GM19035 (cell line): ENCODE measurements around the gene BCAS1.

Source experiments
- ATAC-seq: cut with Tn5 transposase; IDR thresholded peaks from one replicate; pipeline ENCODE4 v1.9.1; 2021; ENCODE audit not compliant: unreplicated experiment

Gene BCAS1

DNA sequence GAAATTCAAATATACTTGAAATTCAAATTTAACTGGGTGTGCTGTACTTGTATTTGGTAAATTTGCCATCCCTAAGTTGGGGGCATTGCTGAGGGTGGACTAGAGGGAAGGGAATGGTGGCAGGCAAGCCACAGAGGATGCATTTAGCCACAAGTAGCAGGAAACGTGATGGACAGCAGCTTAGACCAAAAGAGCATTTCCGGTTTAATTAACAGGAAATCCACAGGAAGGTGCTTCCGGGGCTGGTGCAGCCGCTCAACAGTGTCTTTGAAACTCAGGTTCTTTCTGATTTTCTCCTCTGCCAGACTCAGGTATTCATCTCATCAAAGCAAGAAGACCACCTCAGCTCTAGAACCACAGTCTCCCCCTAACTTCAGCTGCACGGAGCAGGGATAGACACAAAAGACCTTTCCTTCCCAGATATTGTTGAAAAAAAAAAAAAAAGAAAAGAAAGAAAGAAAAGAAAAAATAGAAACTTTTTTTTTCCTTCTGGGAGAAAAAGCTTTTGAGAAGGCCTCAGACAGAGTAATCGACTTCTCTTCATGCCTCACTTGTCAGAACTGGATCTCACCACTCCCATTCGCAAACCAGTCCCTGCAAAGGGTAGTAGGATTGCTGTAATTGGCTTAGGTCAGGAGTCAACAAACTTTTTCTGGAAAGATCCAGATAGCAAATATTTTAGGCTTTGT, 8.0 kb upstream of the BCAS1 start:
- peak; percentile 62 for ATAC-seq

DNA sequence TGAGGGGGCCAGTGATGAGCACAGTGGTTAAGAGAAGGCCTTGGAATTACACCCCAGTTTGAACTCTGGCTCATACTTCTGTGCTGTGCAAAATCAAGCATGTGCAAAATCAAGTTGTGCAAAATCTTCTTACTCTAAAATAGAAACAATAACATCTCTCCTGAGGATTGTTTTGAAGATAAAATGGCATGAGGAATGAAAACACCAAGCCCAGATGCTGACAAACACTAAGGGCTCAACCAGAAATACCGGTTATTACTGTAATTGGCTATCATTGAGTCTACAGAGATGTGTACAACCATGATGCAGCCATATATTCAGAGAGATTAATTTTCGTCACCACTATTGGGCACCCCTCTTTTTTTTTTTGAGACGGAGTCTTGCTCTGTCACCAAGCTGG, 5.9 kb upstream of the BCAS1 start:
- no peak for ATAC-seq

DNA sequence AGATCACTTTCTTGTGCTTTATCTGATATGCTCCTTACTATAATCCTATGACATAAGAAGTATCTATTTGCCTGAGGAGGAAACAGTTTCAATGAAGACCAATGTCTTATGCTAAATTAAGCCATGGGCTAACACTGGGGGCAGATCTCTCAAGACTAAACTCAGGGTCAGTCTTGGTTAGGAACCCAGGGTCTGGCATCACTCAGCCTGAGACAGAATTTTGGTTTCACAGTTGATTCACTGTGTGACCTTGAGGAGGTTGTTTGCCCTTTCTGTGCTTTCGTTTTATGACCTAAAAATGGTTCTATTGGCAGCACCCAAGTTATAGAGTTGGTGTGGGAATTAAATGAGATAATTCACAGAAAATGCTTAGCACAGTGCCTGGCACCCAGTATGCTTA, 4.9 kb upstream of the BCAS1 start:
- ATAC-seq: no peak

DNA sequence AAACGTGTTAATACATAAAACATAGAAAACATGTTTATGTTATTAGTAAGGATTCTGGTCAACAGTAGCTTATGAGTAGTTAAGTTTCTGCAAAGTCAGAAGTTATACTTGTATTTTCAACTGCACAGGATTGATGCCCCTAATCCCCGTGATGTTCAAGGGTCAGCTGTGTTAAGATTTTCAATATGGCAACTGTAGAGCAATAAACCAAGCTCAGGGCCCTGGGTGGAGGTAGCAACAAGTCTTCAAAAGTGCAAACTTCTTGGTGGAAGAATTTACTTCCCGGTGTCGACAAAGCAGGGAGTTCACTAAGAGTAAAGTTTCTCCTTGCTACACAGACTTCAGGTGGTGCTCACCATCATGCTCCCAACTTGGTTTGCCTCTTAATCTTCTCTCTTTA, 4.1 kb upstream of the BCAS1 start:
- no peak for ATAC-seq

DNA sequence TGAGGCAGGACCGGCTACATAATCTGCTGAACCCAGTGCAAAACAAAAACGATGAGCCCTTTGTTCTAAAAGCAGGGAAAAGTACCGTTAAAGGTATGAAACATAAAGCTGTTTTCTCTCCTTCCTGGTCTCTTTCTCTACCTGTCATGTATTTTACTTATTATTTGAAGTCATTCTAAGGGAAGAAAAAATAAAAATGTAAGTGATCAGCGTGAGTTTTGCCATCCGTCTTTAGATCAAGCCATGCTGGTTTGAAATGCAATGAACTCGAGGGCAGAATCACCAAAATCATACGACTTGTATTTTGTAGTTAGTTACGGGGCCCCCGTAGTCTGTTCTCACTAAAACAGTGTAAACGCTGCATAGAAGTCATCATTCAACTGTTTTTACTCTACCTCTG, 2.9 kb upstream of the BCAS1 start:
- no peak for ATAC-seq

DNA sequence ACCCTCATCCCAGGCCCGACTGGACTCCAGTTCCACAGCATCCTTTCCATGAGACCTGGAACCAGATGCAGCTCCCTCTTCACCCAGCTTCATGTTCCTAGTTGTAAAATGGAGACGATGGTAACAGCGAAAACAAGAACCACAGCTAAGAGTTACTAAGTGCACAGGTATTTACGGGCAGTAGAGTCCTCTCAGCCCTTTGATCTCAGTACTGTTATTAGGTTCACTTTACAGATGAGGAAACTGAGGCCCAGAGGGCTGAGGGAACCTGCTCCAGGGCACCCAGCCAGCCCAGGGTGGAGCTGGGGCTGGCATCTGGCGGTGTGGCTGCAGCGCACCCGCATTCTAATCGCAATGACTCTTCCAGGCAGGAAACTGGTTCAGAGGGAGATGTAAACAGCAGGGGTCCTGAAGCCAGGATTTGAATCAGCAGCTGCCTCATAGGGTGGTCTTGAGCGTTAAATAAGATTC, 858 bp downstream of the BCAS1 start:
- ATAC-seq: no peak

DNA sequence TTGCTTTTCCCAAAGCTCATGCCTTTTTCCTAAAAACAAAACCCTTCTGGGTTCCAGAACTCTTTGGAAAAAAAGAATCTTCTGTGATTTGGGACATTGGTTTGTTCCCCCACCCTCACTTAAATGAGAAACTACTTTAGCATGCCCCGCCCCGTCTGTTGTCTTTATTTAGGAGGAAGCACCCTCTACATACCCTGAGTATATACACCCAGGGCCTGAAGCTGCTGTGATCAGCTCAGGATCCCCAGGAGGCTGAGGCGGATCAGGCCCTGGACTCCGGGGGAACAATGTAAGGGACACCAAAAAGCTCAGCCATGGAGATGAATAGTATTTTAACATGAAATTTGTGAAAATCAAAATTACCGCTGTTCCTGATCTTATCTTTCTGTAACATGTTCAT, 1.4 kb downstream of the BCAS1 start:
- ATAC-seq: no peak

DNA sequence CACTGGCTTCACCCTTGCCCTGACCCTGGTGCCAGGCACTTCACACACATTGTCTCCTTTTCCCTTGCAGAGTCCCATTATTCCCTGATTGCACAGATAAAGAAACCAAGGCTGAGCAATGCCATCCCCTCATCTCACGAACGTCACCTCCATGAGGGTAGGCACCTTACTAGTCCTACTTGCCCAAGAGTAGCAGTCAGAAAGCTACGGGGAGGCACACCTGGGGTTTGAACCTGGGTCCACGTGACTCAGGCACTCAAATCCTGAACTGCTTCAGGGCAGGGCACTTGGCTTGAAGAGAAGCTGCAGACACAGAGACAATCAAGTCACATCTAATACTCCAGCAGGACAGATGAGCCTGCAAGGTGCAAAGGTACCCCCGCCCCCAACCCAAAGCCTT, 1.9 kb downstream of the BCAS1 start:
- ATAC-seq: no peak

DNA sequence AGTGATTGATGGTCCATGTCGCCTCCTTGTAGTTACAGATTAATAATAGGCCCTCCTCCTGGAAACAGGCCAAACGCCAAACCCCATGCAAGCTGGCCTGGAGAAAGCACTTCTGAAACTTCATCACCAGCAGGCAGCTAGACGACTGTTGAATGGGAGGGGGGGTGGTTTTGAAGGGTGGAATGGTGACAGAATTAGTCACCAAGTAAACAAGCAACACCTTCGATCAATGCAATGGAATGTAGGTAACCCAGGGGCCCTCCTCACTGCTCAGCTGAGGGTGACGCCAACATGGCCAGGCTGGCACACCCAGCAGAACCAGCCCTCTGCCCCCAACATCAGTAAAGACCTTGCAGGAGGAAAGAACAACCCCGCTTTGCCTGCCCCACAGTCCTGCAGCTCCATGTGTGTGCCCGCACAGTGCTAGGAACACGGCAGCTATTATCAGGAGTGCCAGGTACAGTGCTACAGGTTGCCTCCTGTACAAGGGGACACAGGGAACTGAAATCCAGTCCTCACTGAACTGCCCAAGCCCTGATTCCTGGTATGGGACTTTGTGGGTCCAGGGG, 2.7 kb downstream of the BCAS1 start:
- no peak for ATAC-seq

DNA sequence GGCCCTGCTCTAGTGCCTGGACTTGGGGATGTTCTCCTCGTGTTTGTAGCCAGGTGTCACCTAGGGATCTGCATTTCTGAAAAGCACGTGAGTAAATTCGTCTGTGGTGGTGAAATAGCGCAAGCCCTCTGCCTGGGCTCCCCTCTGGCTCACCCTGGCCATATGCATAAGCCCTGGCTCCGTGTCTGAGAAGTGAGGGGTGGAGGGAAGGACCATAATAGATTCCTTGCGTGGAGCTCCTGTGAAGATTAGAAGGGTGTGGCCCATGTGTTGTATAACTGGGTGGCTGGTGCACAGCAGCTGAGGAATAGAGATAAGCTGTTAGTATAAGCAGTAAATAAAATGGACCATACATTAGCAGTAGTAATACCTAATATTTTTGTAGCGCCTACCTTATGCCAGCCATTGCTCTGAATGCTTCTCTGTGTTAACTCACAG, 4.8 kb downstream of the BCAS1 start:
- no peak for ATAC-seq

DNA sequence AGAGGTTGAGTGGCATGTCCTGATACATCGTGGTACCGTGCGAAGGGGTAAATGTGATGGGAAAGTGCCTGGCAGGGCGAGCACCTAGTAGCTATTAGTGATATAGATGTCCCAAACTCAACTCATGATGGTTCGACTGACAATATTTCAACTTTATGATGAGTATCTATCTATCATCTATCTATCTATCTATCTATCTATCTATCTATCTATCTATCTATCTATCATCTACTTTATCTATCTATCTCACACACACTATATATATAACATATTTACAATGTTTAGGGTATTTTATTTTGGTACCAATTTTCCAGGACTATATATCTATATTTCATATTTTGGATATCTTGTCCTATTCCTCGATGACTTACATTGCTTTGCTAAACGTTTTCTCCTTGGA, 5.5 kb downstream of the BCAS1 start:
- ATAC-seq: no peak

DNA sequence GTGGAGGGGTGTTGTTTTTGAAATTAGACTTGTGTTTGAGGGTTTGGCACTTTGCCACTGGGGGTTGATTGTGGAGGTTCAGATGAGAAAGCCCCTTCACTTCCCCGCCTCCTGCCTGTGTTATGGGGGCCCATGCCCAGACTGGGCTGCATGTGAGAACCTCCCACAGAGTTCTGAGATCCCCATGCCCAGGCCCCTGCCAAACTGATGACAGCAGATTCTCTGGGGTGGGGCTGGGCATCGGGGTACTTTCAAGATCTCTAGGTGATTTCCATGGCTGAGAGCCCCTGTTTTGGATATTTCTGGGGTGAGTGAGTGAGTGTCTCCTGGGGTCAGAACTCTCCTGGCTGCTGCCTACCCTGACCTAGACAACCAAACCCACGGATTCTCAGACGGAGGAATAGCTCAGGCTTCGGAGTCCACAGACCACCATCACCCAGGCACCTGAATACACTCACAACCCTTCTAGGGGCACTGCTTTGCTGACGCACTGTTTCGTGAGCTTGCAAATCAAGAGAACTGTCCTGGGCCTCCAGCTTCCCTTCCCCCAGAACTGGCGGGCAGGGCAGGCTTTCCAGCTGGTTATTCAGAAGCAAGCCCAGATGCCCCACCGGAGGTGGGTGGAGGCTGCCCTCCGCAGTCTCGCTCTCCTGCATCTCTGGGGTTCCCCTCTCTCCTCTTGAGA, 6.3 kb downstream of the BCAS1 start:
- ATAC-seq: peak; percentile 42

DNA sequence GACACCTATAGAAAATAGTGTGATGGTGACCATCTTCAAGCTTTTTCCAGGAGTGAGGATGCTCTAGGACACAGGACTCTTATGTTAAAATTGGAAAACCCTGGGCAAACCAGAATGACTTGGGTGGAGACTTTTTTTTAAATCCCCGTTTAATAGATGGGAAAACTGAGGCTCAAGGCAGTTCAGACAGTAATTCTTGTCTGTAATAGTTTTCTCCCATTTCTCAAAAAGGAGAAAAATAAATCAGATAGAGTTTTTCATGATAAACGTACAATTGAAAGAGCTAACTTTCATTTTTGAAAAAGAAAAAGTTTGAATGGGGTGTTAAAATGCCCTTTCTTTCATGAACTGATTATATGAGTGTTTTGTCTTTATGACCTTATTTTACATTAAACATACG, 6.8 kb downstream of the BCAS1 start:
- ATAC-seq: no peak

DNA sequence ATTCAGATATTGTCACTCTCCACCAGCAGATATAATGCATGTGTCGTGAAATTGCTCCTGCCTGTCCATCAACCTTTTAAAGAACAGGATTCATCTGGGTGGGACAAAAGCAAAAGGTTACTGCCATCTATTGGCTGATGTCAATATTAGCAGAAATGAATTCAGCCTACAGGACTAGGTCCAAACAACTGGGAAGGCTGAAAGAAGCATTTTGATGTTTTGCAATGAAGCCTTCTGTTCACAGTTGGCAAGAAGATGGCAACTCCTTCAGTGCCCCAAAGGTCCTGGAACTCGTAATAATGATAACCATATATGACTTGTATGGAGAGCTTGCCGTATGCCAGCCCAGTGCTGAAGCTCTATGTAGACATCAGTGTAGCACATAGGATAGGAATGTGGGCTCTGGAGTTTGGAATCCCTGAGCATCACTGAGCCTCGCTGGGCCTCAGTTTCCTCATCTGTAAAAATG, 7.5 kb downstream of the BCAS1 start:
- peak; percentile 40 for ATAC-seq

DNA sequence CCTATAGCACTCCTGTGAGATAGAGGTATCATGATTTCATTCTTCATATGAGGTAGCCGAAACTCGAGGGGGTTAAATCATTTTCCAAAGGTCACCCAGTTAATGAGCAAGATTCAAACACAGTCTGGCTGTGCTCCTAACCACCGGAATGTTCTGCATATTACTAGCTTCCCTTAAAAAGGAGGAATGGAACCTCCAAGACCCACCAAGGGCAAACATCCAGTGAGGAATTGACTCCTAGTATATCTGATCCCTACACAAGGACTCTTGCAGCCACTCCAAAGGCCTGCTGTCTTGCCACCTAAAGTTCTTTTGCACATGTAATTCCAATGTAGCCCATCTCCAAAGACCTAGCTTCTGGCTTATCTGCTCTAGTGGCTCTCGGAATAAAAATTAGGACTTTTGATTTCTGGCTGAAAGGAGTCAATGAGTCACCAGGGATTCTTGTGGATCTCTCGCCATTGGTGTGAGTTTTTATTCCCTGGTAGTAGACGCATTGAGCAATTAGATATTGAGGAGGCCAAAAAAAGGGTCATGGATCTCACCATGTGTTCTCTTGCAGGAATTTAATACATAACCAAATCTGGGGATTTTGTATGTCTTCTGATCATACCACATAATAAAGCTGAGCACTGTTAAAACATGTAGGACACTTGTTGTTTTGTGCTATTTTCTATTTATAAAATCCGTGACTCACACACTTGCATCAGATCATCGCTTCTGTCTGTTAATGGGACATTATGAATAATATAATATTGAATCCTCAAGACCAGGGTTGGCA, 9.1 kb downstream of the BCAS1 start:
- ATAC-seq: no peak

DNA sequence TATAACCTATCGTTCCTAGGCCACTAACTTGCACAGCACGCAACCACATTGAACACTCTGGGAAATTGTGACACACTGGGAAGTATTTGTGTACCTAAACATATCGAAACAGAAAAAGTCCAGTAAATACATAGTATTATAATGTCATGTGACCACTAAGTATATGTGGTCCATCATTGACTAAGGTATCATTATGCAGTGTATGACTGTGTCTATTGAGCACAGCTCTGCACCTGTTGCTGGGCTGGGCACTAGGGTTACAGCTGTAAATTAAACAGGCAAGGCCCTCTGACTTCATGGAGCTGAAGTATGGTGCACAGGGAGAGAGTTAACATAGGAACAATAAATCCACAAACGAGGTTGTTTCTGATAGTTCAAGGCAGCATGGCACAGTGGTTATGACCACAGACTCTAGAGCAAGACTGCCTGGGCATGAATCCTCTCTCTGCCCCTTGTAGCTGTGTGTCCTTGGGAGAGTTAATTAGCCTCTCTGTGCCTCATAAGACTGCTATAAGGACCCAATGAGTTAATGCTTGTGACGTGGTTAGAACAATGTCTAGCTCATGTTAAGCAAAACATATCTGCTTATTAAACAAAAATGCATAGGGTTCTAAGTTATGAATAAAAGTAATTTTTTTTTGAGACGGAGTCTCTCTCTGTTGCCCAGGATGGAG, 10.6 kb downstream of the BCAS1 start:
- no peak for ATAC-seq

DNA sequence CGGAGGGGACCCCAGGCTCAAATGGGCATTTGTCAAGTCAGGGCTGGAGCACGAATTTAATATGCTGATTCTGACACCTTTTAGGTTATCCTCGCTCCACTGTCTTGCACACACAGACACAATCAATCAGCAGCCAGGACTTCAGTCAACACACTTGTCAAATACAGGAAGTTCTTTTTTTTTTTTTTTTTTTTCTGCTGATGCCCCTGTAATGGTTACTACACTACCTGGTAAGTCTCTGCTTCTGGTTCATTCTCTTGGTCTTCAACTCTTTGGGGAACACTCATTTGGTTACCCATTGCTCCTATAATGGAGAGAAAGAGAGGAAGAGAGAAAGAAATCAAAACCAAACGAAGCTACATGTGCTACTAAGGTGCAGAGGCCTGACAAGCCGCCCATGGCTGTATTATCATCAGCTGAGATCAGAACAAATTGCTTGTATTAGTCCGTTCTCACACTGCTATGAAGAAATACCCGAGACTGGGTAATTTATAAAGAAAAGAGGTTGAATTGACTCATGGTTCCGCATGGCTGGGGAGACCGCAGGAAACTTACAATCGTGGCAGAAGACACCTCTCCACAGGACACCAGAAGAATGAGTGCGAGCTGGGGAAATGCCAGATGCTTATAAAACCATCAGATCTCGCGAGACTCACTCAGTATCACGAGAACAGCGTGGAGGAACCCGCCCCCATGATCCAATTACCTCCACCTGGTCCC, 11.8 kb downstream of the BCAS1 start:
- ATAC-seq: peak; percentile 51

DNA sequence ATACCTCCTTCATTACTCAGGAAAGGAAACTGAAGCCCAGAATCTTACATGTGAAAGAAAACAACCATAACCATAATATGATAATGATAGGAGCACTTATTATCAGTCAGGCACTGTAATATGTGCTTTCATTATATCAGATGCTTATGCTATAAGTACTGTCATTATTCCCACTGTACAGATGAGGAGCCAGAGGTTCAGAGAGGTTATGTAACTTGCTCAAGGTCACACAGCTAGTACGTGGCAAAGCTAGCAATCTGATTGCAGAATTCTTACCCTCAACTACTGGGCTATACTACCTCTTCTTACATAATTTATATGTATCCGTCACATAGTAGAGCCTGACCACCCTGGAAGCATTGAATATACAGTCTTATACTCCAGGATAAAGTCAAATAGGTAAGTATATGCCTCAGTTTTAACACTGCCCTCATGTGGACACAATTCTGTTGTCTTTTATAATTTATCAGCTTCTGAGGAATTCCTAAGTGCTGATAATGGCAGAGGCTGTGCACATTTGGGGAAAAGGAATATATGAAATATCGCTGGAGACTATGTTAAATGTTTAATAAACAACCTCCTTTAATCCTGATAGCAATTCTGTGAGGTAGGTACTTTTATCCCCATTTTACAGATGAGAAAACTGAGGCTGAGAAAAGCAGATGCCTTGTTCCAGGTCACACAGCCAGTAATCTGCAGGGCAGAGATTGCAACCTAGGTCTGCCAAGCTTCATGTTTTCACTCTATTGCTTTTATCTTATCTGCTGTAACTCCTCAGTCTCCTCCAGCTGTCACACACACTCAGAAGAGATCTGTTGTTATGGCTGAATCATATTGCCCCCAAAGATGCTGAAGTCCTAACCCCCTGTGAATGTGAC, 13.4 kb downstream of the BCAS1 start:
- no peak for ATAC-seq

DNA sequence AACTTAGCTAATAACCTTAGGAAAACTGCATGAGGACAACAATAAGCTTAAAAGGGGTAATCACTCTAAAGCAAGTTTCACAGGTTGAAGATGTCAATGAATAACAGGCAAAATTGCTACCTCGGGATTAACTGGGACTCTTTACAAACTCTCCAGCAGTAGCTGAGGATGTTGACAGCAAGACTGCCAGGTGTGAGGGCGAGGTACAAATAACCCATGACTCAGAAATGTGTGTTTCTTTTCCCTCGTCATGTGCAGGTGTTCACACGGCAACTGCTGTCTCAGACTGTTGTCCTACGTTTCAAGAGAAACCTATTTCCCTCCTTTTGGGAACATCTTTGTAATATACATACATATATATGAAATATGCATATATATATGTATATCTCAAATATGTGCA, 15.9 kb downstream of the BCAS1 start:
- ATAC-seq: no peak
